Stimulated activated naive CD8-positive, alpha-beta T cell treated with anti-CD3 and anti-CD28 coated beads, Interleukin-15, Interleukin-2, amounts not matched to agents 100 U/mL and 50 U/mL, for 24 hours (primary cell): ENCODE measurements around the gene PEBP1.

Experiments
- ATAC-seq: fragments of 150-1000 bp; cut with Tn5 transposase; one replicate; pipeline ENCODE4 v1.10.0; 2021
- DNase-seq: peaks from one replicate; pipeline ENCODE4 v3.0.0; 2021

The PEBP1 gene

DNA sequence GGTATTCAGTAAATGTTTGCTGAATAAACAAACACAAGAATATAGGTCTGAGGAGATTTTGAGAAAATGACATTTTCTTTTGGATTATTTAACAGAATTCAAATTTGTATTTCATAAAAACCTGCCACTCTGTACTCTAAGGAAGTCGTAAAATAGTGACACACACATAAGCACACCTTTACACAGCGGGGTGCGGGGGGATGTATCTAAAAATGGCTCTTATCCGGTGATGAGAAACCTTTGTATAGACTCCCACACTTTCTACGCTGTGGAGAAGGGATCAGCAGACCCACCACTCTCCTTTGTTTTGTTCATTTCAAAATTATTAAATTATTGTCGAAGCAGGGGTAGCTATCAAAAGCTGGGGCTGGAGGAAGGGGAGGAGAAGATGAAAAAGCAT lies 58.0 kb downstream of the PEBP1 start:
- DNase-seq (no peak), ATAC-seq (no peak)
